Endothelial cell of umbilical vein (primary cell): ENCODE data around the gene METTL15. TPM values are rescaled to one million over a fixed set of nuclear protein-coding genes. Genes with fewer than 3 reads are reported as not detected.

ENCODE experiments used
- BruUV-seq: library from RNA; stranded (reverse); fragments of 400-500 nt; replicated peaks from 2 replicates; lab custom pipeline; 2021; lab: Mats Ljungman, UMichigan
- CTCF ChIA-PET: fragments of 300-600, 350-600 bp; sonication (Branson Sonifier 250); formaldehyde crosslinking; loops from one replicate; lab custom pipeline; 2021; ENCODE audit warnings: antibody characterized with exemption, inconsistent platforms; lab: Charles Lee
- POLR2A ChIA-PET: fragments of 300-600, 350-600 bp; sonication (Branson Sonifier 250); formaldehyde crosslinking; loops from one replicate; lab custom pipeline; 2021; ENCODE audit warnings: antibody characterized with exemption, inconsistent platforms; lab: Charles Lee
- DNase-seq: peaks from one replicate; pipeline ENCODE4 v3.0.0-alpha.2; 2011; ENCODE audit warnings: low read depth, low spot score
- FAIRE-seq: peaks from 2 replicates; lab custom pipeline; 2011; peaks lifted over from hg19 to GRCh38; lab: Jason Lieb, UNC
- H2AFZ ChIP-seq: 2 replicates; pipeline ENCODE4 v1.6.0; 2012; ENCODE audit warnings: low read depth, low read length, control low read depth, inconsistent platforms
- H3K27ac ChIP-seq: 2 replicates; pipeline ENCODE4 v1.5.1; 2011; ENCODE audit warnings: low read depth, mild to moderate bottlenecking, control low read depth, low read length, moderate library complexity; ENCODE audit not compliant: insufficient read depth
- H3K27me3 ChIP-seq, 2 experiments: 2 replicates each; pipeline versions ENCODE4 v1.6.0 to v1.6.1; 2011; ENCODE audit warnings: low read length in 2 of 2, mixed read lengths in 1 of 2; ENCODE audit not compliant: control insufficient read depth in 2 of 2, insufficient read depth in 2 of 2
- H3K36me3 ChIP-seq, 2 experiments: 2 replicates in 1 of 2; 3 replicates in 1 of 2; pipeline ENCODE4 v1.5.1; 2011; ENCODE audit warnings: low read length in 2 of 2, mild to moderate bottlenecking in 1 of 2, moderate library complexity in 1 of 2; ENCODE audit not compliant: control insufficient read depth in 2 of 2, insufficient read depth in 2 of 2; ENCODE audit errors: extremely low read depth in 1 of 2
- H3K4me1 ChIP-seq: 3 replicates; pipeline ENCODE4 v1.5.1; 2011; ENCODE audit warnings: mild to moderate bottlenecking, low read length; ENCODE audit not compliant: control insufficient read depth, insufficient read depth; ENCODE audit errors: extremely low read depth
- H3K4me2 ChIP-seq: 2 replicates; pipeline ENCODE4 v1.6.1; 2011; ENCODE audit warnings: low read length, control low read depth, mixed read lengths; ENCODE audit not compliant: insufficient read depth
- H3K4me3 ChIP-seq, 3 experiments: fragments of 200-600 bp in 1 of 3; sonication (generic), shearing (Covaris generic) in 1 of 3; replicated peaks in 1 of 3; 2 replicates each; pipeline ENCODE4 v1.5.1; 2011 to 2016; ENCODE audit warnings: control low read depth in 3 of 3, low read length in 3 of 3, mild to moderate bottlenecking in 2 of 3, inconsistent platforms in 1 of 3, low read depth in 1 of 3, moderate library complexity in 1 of 3; ENCODE audit not compliant: insufficient read depth in 1 of 3
- H3K79me2 ChIP-seq: 2 replicates; pipeline ENCODE4 v1.6.0; 2012; ENCODE audit warnings: low read length, inconsistent platforms; ENCODE audit not compliant: control insufficient read depth, insufficient read depth
- H3K9ac ChIP-seq: replicated peaks from 2 replicates; pipeline ENCODE3; 2011; ENCODE audit warnings: low read length, control low read depth; ENCODE audit not compliant: insufficient read depth; ENCODE audit errors: extremely low read depth
- H3K9me1 ChIP-seq: replicated peaks from 3 replicates; pipeline ENCODE4 v1.6.0; 2011; ENCODE audit warnings: mild to moderate bottlenecking, low read length; ENCODE audit not compliant: control insufficient read depth, insufficient read depth; ENCODE audit errors: extremely low read depth
- H3K9me3 ChIP-seq: replicated peaks from 2 replicates; pipeline ENCODE4 v1.5.1; 2012; ENCODE audit warnings: low read length, inconsistent platforms; ENCODE audit not compliant: control insufficient read depth, insufficient read depth
- H4K20me1 ChIP-seq: replicated peaks from 2 replicates; pipeline ENCODE3; 2011; ENCODE audit warnings: mild to moderate bottlenecking, low read length; ENCODE audit not compliant: control insufficient read depth, insufficient read depth; ENCODE audit errors: extremely low read depth
- EZH2 ChIP-seq: IDR thresholded peaks from 2 replicates; pipeline ENCODE4 v1.6.1; 2012; ENCODE audit warnings: borderline replicate concordance, low read depth, mild to moderate bottlenecking, moderate library complexity, low read length, inconsistent platforms; ENCODE audit not compliant: severe bottlenecking
- FOS ChIP-seq: IDR thresholded peaks from 2 replicates; pipeline ENCODE4 v1.6.1; 2011; ENCODE audit warnings: mild to moderate bottlenecking, low read length, moderate library complexity, borderline replicate concordance; ENCODE audit not compliant: insufficient read depth
- GATA2 ChIP-seq: IDR thresholded peaks from 2 replicates; pipeline ENCODE4 v1.7.0; 2011; ENCODE audit warnings: low read depth, mild to moderate bottlenecking, moderate library complexity, mixed read lengths, low read length; ENCODE audit not compliant: insufficient read length, insufficient read depth
- MAX ChIP-seq: IDR thresholded peaks from 2 replicates; pipeline ENCODE4 v1.6.1; 2011; ENCODE audit not compliant: insufficient read depth, insufficient read length
- MYC ChIP-seq: IDR thresholded peaks from one replicate; pipeline ENCODE4 v1.6.1; 2011; ENCODE audit warnings: mild to moderate bottlenecking, low read depth, low read length
- POLR2AphosphoS5 ChIP-seq: IDR thresholded peaks from 2 replicates; pipeline ENCODE4 v1.6.1; 2012; ENCODE audit warnings: low read depth, mild to moderate bottlenecking, control low read depth, low read length, moderate library complexity; ENCODE audit not compliant: insufficient read depth
- dilution Hi-C: fragments of 300-500 bp; cut with MboI; formaldehyde crosslinking; loops from one replicate; pipeline ENCODE4 v1.15.0; 2019; ENCODE audit warnings: low sequenced_read_pairs; ENCODE audit not compliant: extremely low pct_ligation_motif_present
- intact Hi-C: fragments of 100-400 bp; cut with micrococcal nuclease; formaldehyde crosslinking; loops from one replicate; pipeline ENCODE4 v1.10.0; 2022
- polyA plus RNA-seq, 4 experiments: library from polyadenylated mRNA; depleted of rRNA in 3 of 4; stranded (reverse) in 3 of 4; unstranded in 1 of 4; fragments of >200 nt; gene quantifications; 2 replicates each; pipeline versions ENCODE4 v1.2.1 to v1.2.3, GENCODE V29; 2011 to 2012; ENCODE audit warnings: missing spikeins in 1 of 4
- total RNA-seq: library from RNA; stranded (reverse); gene quantifications from 2 replicates; pipeline ENCODE4 v1.2.3, GENCODE V29; 2021

Gene METTL15
- total and polyA plus RNA-seq, 2 donors (not counting 3 experiments of a cell fraction or from before 2014, with no cell fraction given), result 3.2 to 12.1 TPM

GRCh38 chr11:28223994-28224393, 115.8 kb downstream of the METTL15 start:
- Histone ChIP-seq H3K79me2 (no peaks in the 10 kb centered on the region), H3K4me3 (no peak overlapping the region), H3K4me1 (peaks cover 17% of the 10 kb centered on the region), H3K27me3 (no peaks in the 10 kb centered on the region), H3K9ac (no peak overlapping the region), H3K36me3 (no peaks in the 10 kb centered on the region), H3K4me2 (no peak overlapping the region), H3K9me1 (no peaks in the 10 kb centered on the region), H3K27ac (no peak overlapping the region), H2AFZ (no peak overlapping the region), H3K9me3 (no peaks in the 10 kb centered on the region), H4K20me1 (peaks cover 2% of the 10 kb centered on the region)
- BruUV-seq, result no TSS peak
- no peak for DNase-seq
- dilution Hi-C loops (no loop called here), intact Hi-C loops (no loop called here)
- no peak for TF ChIP-seq MYC
- no peak for TF ChIP-seq POLR2AphosphoS5
- no peak for TF ChIP-seq FOS
- no peak for FAIRE-seq
- POLR2A ChIA-PET, result no interaction called here
- CTCF ChIA-PET, result no interaction called here

- Histone ChIP-seq H3K36me3 (no peaks in the 10 kb centered on the region), H3K4me2 (peak overlapping the region; percentile 44), H3K9me1 (peaks cover under 1% of the 10 kb centered on the region), H3K9ac (peak overlapping the region; percentile 54), H3K27ac (peak overlapping the region; percentile 68), H4K20me1 (peaks cover 2% of the 10 kb centered on the region), H3K9me3 (no peaks in the 10 kb centered on the region), H2AFZ (no peak overlapping the region), H3K79me2 (no peaks in the 10 kb centered on the region), H3K4me1 (peaks cover 19% of the 10 kb centered on the region), H3K27me3 (no peaks in the 10 kb centered on the region), H3K4me3 (no peak overlapping the region)
- DNase-seq (peak; percentile 12), FAIRE-seq (no peak)
- no TSS peak for BruUV-seq
- TF ChIP-seq EZH2, result no peak
- TF ChIP-seq MAX, result no peak
- TF ChIP-seq GATA2, result no peak
- TF ChIP-seq FOS, result no peak
- dilution Hi-C loops, result no loop called here
- POLR2A ChIA-PET, result interaction anchor here (0.6 kb wide), 1 partner anchor 114 kb away, joined by 3 read pairs; no protein-coding TSS in a partner anchor
- intact Hi-C loops, result no loop called here
- CTCF ChIA-PET, result no interaction called here
Measured at GRCh38 chr11:28227460-28227859, 119.3 kb downstream of the METTL15 start.
